HAP-1 (cell line): Measurements from ENCODE around the gene DLGAP4.

Experiments used
- DNase-seq, 2 experiments: peaks; one replicate each; pipeline ENCODE4 v3.0.0-alpha.2; 2016 to 2020; ENCODE audit warnings: low spot score in 2 of 2
- H3K27me3 ChIP-seq: fragments of 250-450 bp; sonication (Bioruptor Pico); 2 replicates; pipeline ENCODE4 v1.5.1; 2020; ENCODE audit warnings: low read depth, mild to moderate bottlenecking, moderate library complexity
- H3K36me3 ChIP-seq: fragments of 250-450 bp; sonication (Bioruptor Pico); replicated peaks from 2 replicates; pipeline ENCODE4 v1.5.1; 2020; ENCODE audit warnings: mild to moderate bottlenecking
- H3K4me1 ChIP-seq: fragments of 250-450 bp; sonication (Bioruptor Pico); 2 replicates; pipeline ENCODE4 v1.5.1; 2020; ENCODE audit warnings: mild to moderate bottlenecking
- H3K4me3 ChIP-seq: fragments of 250-450 bp; sonication (Bioruptor Pico); 2 replicates; pipeline ENCODE4 v1.5.1; 2020; ENCODE audit warnings: mild to moderate bottlenecking, moderate library complexity
- H3K9me3 ChIP-seq: fragments of 250-450 bp; sonication (Bioruptor Pico); 2 replicates; pipeline ENCODE4 v1.5.1; 2020; ENCODE audit warnings: mild to moderate bottlenecking, moderate library complexity
- in situ Hi-C: fragments of 300-500 bp; cut with MboI; formaldehyde crosslinking; loops from 3 replicates; pipeline ENCODE4 v1.14.3; 2020; ENCODE audit warnings: low sequenced_read_pairs, inconsistent platforms, mixed read lengths

Gene DLGAP4

GRCh38 chr20:36297656-36298055 lies 8.5 kb upstream of the DLGAP4 start:
- Histone ChIP-seq H3K9me3 (no peaks in the 10 kb centered on the region), H3K36me3 (no peaks in the 10 kb centered on the region), H3K4me1 (no peaks in the 10 kb centered on the region), H3K27me3 (peaks cover 34% of the 10 kb centered on the region), H3K4me3 (no peak overlapping the region)
- DNase-seq: no peak
- in situ Hi-C loops: no loop called here

GRCh38 chr20:36298061-36298460 lies 8.1 kb upstream of the DLGAP4 start:
- H3K4me3 ChIP-seq: no peak overlapping the region
- no peaks in the 10 kb centered on the region for H3K4me1 ChIP-seq
- in situ Hi-C loops: no loop called here
- no peaks in the 10 kb centered on the region for H3K9me3 ChIP-seq
- no peak for DNase-seq
- H3K36me3 ChIP-seq: no peaks in the 10 kb centered on the region
- H3K27me3 ChIP-seq: peaks cover 36% of the 10 kb centered on the region

GRCh38 chr20:36298795-36299339 lies 7.3 kb upstream of the DLGAP4 start:
- Histone ChIP-seq H3K4me3 (no peak overlapping the region), H3K4me1 (no peaks in the 10 kb centered on the region), H3K27me3 (peaks cover 43% of the 10 kb centered on the region), H3K36me3 (no peaks in the 10 kb centered on the region), H3K9me3 (no peaks in the 10 kb centered on the region)
- DNase-seq: no peak
- in situ Hi-C loops: no loop called here

- H3K4me1 ChIP-seq: no peaks in the 10 kb centered on the region
- no peak overlapping the region for H3K4me3 ChIP-seq
- in situ Hi-C loops: no loop called here
- no peaks in the 10 kb centered on the region for H3K36me3 ChIP-seq
- peaks cover 49% of the 10 kb centered on the region for H3K27me3 ChIP-seq
- H3K9me3 ChIP-seq: no peaks in the 10 kb centered on the region
- DNase-seq: no peak
These were observed 6.7 kb upstream of the DLGAP4 start for GRCh38 chr20:36299459-36299858.

GRCh38 chr20:36301359-36302119 lies 4.6 kb upstream of the DLGAP4 start:
- in situ Hi-C loops: no loop called here
- no peaks in the 10 kb centered on the region for H3K9me3 ChIP-seq

GRCh38 chr20:36303020-36303595 lies 3.0 kb upstream of the DLGAP4 start:
- Histone ChIP-seq H3K27me3 (peaks cover 61% of the 10 kb centered on the region), H3K9me3 (no peaks in the 10 kb centered on the region), H3K4me1 (no peaks in the 10 kb centered on the region), H3K4me3 (no peak overlapping the region), H3K36me3 (no peaks in the 10 kb centered on the region)
- no peak for DNase-seq
- in situ Hi-C loops: no loop called here

More at GRCh38 chr20:36301359-36302119, 4.6 kb upstream of the DLGAP4 start:
- Histone ChIP-seq H3K4me1 (no peaks in the 10 kb centered on the region), H3K36me3 (no peaks in the 10 kb centered on the region), H3K4me3 (no peak overlapping the region), H3K27me3 (peaks cover 56% of the 10 kb centered on the region)
- DNase-seq: no peak

- in situ Hi-C loops: no loop called here
- Histone ChIP-seq H3K4me1 (no peaks in the 10 kb centered on the region), H3K27me3 (peaks cover 57% of the 10 kb centered on the region), H3K36me3 (no peaks in the 10 kb centered on the region), H3K9me3 (no peaks in the 10 kb centered on the region), H3K4me3 (no peak overlapping the region)
- DNase-seq: no peak
These were observed 2.3 kb upstream of the DLGAP4 start for GRCh38 chr20:36303831-36304230.

GRCh38 chr20:36304786-36305495 lies 1.2 kb upstream of the DLGAP4 start:
- peaks cover 57% of the 10 kb centered on the region for H3K27me3 ChIP-seq
- H3K4me3 ChIP-seq: no peak overlapping the region

GRCh38 chr20:36306553-36307411 lies 643 bp downstream of the DLGAP4 start:
- H3K4me1 ChIP-seq: no peaks in the 10 kb centered on the region
- peaks cover 50% of the 10 kb centered on the region for H3K27me3 ChIP-seq
- in situ Hi-C loops: no loop called here
- peak overlapping the region; percentile 39 for H3K4me3 ChIP-seq
- no peak for DNase-seq
- no peaks in the 10 kb centered on the region for H3K9me3 ChIP-seq
- H3K36me3 ChIP-seq: no peaks in the 10 kb centered on the region

More at GRCh38 chr20:36304786-36305495, 1.2 kb upstream of the DLGAP4 start:
- Histone ChIP-seq H3K4me1 (no peaks in the 10 kb centered on the region), H3K36me3 (no peaks in the 10 kb centered on the region), H3K9me3 (no peaks in the 10 kb centered on the region)
- no peak for DNase-seq
- in situ Hi-C loops: no loop called here

GRCh38 chr20:36307412-36308325 lies 1.5 kb downstream of the DLGAP4 start:
- Histone ChIP-seq H3K36me3 (no peaks in the 10 kb centered on the region), H3K4me3 (no peak overlapping the region; the same call in 1 of the 2 replicates), H3K27me3 (peaks cover 41% of the 10 kb centered on the region), H3K9me3 (no peaks in the 10 kb centered on the region), H3K4me1 (no peaks in the 10 kb centered on the region)
- in situ Hi-C loops: no loop called here
- no peak for DNase-seq

GRCh38 chr20:36308353-36308752 lies 2.2 kb downstream of the DLGAP4 start:
- Histone ChIP-seq H3K4me1 (no peaks in the 10 kb centered on the region), H3K36me3 (no peaks in the 10 kb centered on the region), H3K4me3 (no peak overlapping the region), H3K9me3 (no peaks in the 10 kb centered on the region), H3K27me3 (peaks cover 34% of the 10 kb centered on the region)
- DNase-seq: no peak
- in situ Hi-C loops: no loop called here

GRCh38 chr20:36308986-36309385 lies 2.8 kb downstream of the DLGAP4 start:
- H3K36me3 ChIP-seq: no peaks in the 10 kb centered on the region
- H3K4me1 ChIP-seq: no peaks in the 10 kb centered on the region
- H3K27me3 ChIP-seq: peaks cover 28% of the 10 kb centered on the region
- H3K9me3 ChIP-seq: no peaks in the 10 kb centered on the region
- no peak for DNase-seq
- in situ Hi-C loops: no loop called here
- no peak overlapping the region for H3K4me3 ChIP-seq
